Naive thymus-derived CD4-positive, alpha-beta T cell (primary cell): ENCODE measurements around the gene FBXL15. TPM values are rescaled to one million over a fixed set of nuclear protein-coding genes. Genes with fewer than 3 reads are reported as not detected.
"Not testable (repeated sequence)": the region's sequence is repeated elsewhere in the genome, so short reads cannot be mapped to it uniquely, and the experiment has no call there.

ENCODE experiments used
- ATAC-seq: fragments of 150-1000 bp; cut with Tn5 transposase; 2 replicates; pipeline ENCODE4 v1.10.0; 2021; ENCODE audit warnings: mild to moderate bottlenecking, moderate library complexity
- CTCF ChIA-PET: fragments of 350-600 bp; sonication (Branson Sonifier 250); formaldehyde crosslinking; loops from one replicate; lab custom pipeline; 2021; ENCODE audit warnings: antibody characterized with exemption; lab: Charles Lee
- POLR2A ChIA-PET: fragments of 350-600 bp; sonication (Branson Sonifier 250); formaldehyde crosslinking; loops from one replicate; lab custom pipeline; 2021; ENCODE audit warnings: antibody characterized with exemption, inconsistent platforms; lab: Charles Lee
- DNase-seq, 9 donors: peaks; one replicate each; pipeline versions ENCODE4 v3.0.0 to v3.0.0-alpha.2; 2020 to 2022; ENCODE audit warnings: mixed read lengths in 1 of 9
- H3K27ac ChIP-seq: one replicate; pipeline ENCODE4 v1.7.0; 2013; ENCODE audit warnings: mild to moderate bottlenecking, low read depth, low read length, moderate library complexity
- H3K27me3 ChIP-seq, 2 donors: one replicate each; pipeline ENCODE4 v1.7.0; 2013; ENCODE audit warnings: low read length in 2 of 2, mild to moderate bottlenecking in 2 of 2, moderate library complexity in 2 of 2; ENCODE audit not compliant: control insufficient read depth in 2 of 2, insufficient read depth in 2 of 2
- H3K36me3 ChIP-seq, 3 experiments: 1 replicate in 2 of 3; 2 replicates in 1 of 3; pipeline ENCODE4 v1.7.0; 2013; ENCODE audit warnings: low read length in 3 of 3, mild to moderate bottlenecking in 3 of 3, moderate library complexity in 1 of 3; ENCODE audit not compliant: insufficient read depth in 3 of 3, control insufficient read depth in 2 of 3
- H3K4me1 ChIP-seq, 2 donors: one replicate each; pipeline ENCODE4 v1.7.0; 2013; ENCODE audit warnings: low read length in 2 of 2, mild to moderate bottlenecking in 2 of 2, moderate library complexity in 1 of 2; ENCODE audit not compliant: control insufficient read depth in 2 of 2, insufficient read depth in 2 of 2
- H3K4me3 ChIP-seq: 2 replicates; pipeline ENCODE4 v1.7.0; 2013; ENCODE audit warnings: mild to moderate bottlenecking, low read length
- H3K9me3 ChIP-seq, 3 experiments: 1 replicate in 2 of 3; 2 replicates in 1 of 3; pipeline ENCODE4 v1.7.0; 2013; ENCODE audit warnings: low read length in 3 of 3; ENCODE audit not compliant: control insufficient read depth in 2 of 3
- H3K27ac Mint-ChIP-seq, 9 donors: one replicate each; pipeline ENCODE4 v1.8.0; 2020 to 2022; ENCODE audit warnings: mixed read lengths in 9 of 9, mild to moderate bottlenecking in 8 of 9, moderate library complexity in 5 of 9, inconsistent platforms in 2 of 9
- H3K27me3 Mint-ChIP-seq, 5 donors: one replicate each; pipeline ENCODE4 v1.8.0; 2021 to 2022; ENCODE audit warnings: mixed read lengths in 5 of 5, mild to moderate bottlenecking in 1 of 5
- H3K36me3 Mint-ChIP-seq, 5 donors: one replicate each; pipeline ENCODE4 v1.8.0; 2020 to 2022; ENCODE audit warnings: mixed read lengths in 5 of 5, mild to moderate bottlenecking in 3 of 5, inconsistent platforms in 1 of 5
- H3K4me1 Mint-ChIP-seq, 7 donors: one replicate each; pipeline ENCODE4 v1.8.0; 2020 to 2022; ENCODE audit warnings: mixed read lengths in 7 of 7, mild to moderate bottlenecking in 3 of 7, inconsistent platforms in 1 of 7
- H3K4me3 Mint-ChIP-seq, 10 donors: one replicate each; pipeline ENCODE4 v1.8.0; 2020 to 2022; ENCODE audit warnings: mild to moderate bottlenecking in 10 of 10, mixed read lengths in 10 of 10, moderate library complexity in 6 of 10, inconsistent platforms in 2 of 10
- H3K9me3 Mint-ChIP-seq, 11 donors: one replicate each; pipeline ENCODE4 v1.8.0; 2020 to 2022; ENCODE audit warnings: mixed read lengths in 11 of 11, mild to moderate bottlenecking in 4 of 11, inconsistent platforms in 1 of 11, moderate library complexity in 1 of 11
- intact Hi-C, 2 donors: fragments of 100-400 bp; cut with micrococcal nuclease; formaldehyde crosslinking; loops; one replicate each; pipeline ENCODE4 v1.15.1; 2023
- polyA plus RNA-seq, 2 donors: library from polyadenylated mRNA; unstranded; fragments of 300-500 nt; fragmentation: Illumina TruSeq; gene quantifications; one replicate each; pipeline ENCODE4 v1.2.3, GENCODE V29; 2021
- total RNA-seq, 6 experiments: library from RNA in 5 of 6; stranded (reverse) in 5 of 6; gene quantifications; 1 replicate in 5 of 6; 2 replicates in 1 of 6; pipeline ENCODE4 v1.2.3 and lab custom pipeline; 2021 to 2026

Gene FBXL15
- total and polyA plus RNA-seq, 7 experiments from 2014 or later: 10.8 to 40.4 (median 17.2) TPM

DNA sequence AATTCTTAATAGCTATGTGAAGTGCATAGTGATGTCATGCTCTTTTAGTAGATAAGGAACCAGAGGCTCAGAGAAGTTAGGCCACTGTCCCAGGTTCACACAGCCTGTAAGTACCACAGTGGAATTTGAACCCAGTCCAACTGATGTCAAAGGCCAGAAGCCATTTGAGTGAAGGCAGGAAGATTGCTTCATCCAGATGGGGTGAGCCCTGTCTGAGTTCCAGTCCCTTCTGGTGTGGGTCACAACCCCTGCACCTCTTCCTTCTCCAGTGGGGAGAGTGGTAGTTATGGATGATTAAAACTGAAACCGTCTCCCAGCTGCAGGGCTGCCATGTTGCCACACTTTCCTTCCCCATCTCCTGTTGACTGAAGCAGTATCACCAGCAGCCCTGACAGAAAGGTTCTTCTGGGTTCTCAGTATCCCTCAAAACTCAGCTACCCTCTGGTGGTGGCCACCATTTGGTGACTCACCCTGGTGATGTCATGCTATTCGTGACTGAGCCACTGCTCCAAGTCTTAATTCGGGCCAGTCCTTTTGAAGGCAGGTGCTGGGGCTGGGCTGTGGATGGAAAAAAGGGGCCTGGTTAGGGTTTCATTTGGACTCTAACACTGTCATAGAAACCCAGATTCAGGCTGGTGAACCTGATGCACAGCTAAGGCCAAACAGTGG is 32.2 kb downstream of the FBXL15 start:
- ChIA-PET CTCF (interaction anchor here (0.8 to 0.9 kb wide), 2 partner anchors 30 to 55 kb away, joined by 3 read pairs; no protein-coding TSS in a partner anchor), POLR2A (interaction anchor here (1.2 to 6.7 kb wide), 6 partner anchors 8 to 56 kb away, joined by 3 to 157 read pairs (median 68); partner anchors contain the start of genes CUEDC2, FBXL15 and NFKB2)
- no peaks in the 10 kb centered on the region for H3K9me3 ChIP-seq
- H3K4me3 ChIP-seq: no peak overlapping the region
- H3K36me3 Mint-ChIP-seq: peaks cover 0 to 9% (median 4%) of the 10 kb centered on the region in 5 donors
- H3K4me3 Mint-ChIP-seq: peak overlapping the region in 9 of 10 donors; percentile 10 to 94 (median 64)
- no peaks in the 10 kb centered on the region for H3K27me3 ChIP-seq
- H3K27ac Mint-ChIP-seq: peak overlapping the region in 7 of 9 donors; percentile 45 to 88 (median 67)
- H3K4me1 ChIP-seq: peaks cover 12 to 14% of the 10 kb centered on the region in 2 donors
- intact Hi-C loops: loop anchor here in 1 of 2 donors (5.0 kb wide), 2 partner anchors 189 to 396 kb away; partner anchors contain the start of genes ARMH3 and TRIM8
- no peak overlapping the region for H3K27ac ChIP-seq
- H3K9me3 Mint-ChIP-seq: no peaks in the 10 kb centered on the region
- peaks cover 0 to 7% (median 3%) of the 10 kb centered on the region in 3 experiments for H3K36me3 ChIP-seq
- ATAC-seq: peak; percentile 17
- H3K27me3 Mint-ChIP-seq: no peaks in the 10 kb centered on the region
- peak in 2 of 9 donors; percentile 20 to 65 for DNase-seq
- peaks cover 20 to 32% (median 26%) of the 10 kb centered on the region in 7 donors for H3K4me1 Mint-ChIP-seq

DNA sequence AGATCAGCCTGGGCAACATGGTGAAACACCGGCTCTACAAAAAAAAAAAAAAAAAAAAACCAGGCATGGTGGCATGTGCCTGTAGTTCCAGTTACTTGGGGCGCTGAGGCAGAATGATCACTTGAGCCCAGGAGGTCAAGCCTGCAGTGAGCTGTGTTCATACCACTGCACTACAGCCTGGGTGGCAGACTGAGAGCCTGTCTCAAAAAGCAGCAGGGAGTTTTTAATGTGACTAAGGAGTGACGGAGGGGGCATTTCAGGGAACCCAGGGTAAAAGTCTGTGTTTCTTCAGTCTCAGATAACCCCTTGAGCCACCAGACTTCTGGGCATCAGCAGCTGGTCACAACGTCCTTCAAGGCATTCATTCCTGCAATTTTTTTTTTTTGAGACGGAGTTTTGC is 32.9 kb downstream of the FBXL15 start:
- Mint-ChIP-seq H3K27ac (peak overlapping the region in 2 of 9 donors; percentile 56 to 67), H3K27me3 (no peaks in the 10 kb centered on the region), H3K36me3 (peaks cover 0 to 9% (median 4%) of the 10 kb centered on the region in 5 donors), H3K4me1 (peaks cover 20 to 32% (median 26%) of the 10 kb centered on the region in 7 donors), H3K9me3 (no peaks in the 10 kb centered on the region), H3K4me3 (no peak overlapping the region)
- DNase-seq: no peak
- POLR2A ChIA-PET: interaction anchor here (0.6 to 6.7 kb wide), 4 partner anchors 20 to 119 kb away, joined by 3 to 157 read pairs (median 38); partner anchors contain the start of genes CUEDC2 and FBXL15
- H3K36me3 ChIP-seq: peaks cover 0 to 7% (median 3%) of the 10 kb centered on the region in 3 experiments
- CTCF ChIA-PET: interaction anchor here (0.9 kb wide), 1 partner anchor 31 kb away, joined by 3 read pairs; no protein-coding TSS in a partner anchor
- no peak overlapping the region for H3K4me3 ChIP-seq
- intact Hi-C loops: loop anchor here in 1 of 2 donors (5.0 kb wide), 2 partner anchors 189 to 396 kb away; partner anchors contain the start of genes ARMH3 and TRIM8
- H3K9me3 ChIP-seq: no peaks in the 10 kb centered on the region
- ATAC-seq: no peak
- H3K27me3 ChIP-seq: no peaks in the 10 kb centered on the region
- no peak overlapping the region for H3K27ac ChIP-seq
- peaks cover 12 to 14% of the 10 kb centered on the region in 2 donors for H3K4me1 ChIP-seq

DNA sequence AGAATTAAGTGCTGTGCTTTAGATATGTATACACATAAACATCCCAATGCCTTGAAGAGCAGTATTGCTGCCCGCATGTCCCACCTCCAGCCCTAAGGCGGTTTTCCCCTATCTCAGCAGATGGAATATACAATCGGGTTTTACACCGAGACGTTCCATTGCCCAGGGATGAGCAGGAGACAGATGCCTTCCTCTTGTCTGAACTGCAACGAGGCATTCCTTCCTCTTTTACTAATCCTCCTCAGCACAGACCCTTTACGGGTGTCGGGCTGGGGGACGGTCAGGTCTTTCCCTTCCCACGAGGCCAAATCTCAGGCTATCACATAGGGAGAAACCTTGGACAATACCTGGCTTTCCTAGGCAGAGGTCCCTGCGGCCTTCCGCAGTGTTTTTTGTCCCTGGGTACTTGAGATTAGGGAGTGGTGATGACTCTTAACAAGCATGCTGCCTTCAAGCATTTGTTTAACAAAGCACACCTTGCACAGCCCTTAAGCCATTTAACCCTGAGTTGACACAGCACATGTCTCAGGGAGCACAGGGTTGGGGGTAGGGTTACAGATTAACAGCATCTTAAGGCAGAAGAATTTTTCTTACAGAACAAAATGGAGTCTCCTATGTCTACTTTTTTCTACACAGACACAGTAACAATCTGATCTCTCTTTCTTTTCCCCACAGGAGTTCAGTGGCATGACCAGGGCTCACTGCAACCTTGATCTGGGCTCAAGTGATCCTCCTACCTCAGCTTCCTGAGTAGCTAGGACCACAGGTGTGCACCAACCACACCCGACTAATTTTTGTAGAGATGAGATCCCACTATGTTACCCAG is 34.2 kb downstream of the FBXL15 start:
- POLR2A ChIA-PET, H3K36me3 Mint-ChIP-seq, DNase-seq, H3K27me3 Mint-ChIP-seq, H3K9me3 Mint-ChIP-seq, H3K4me3 ChIP-seq, CTCF ChIA-PET, ATAC-seq, H3K27ac ChIP-seq, H3K27me3 ChIP-seq, H3K9me3 ChIP-seq, H3K4me1 ChIP-seq, H3K36me3 ChIP-seq, H3K4me3 Mint-ChIP-seq: not testable (repeated sequence)
- peak overlapping the region in 1 of 9 donors; percentile 48 for H3K27ac Mint-ChIP-seq
- peaks cover 12 to 24% (median 21%) of the 10 kb centered on the region in 7 donors for H3K4me1 Mint-ChIP-seq
- intact Hi-C loops: loop anchor here in 1 of 2 donors (5.0 kb wide), 2 partner anchors 187 to 398 kb away; partner anchors contain the start of genes ARMH3 and TRIM8

DNA sequence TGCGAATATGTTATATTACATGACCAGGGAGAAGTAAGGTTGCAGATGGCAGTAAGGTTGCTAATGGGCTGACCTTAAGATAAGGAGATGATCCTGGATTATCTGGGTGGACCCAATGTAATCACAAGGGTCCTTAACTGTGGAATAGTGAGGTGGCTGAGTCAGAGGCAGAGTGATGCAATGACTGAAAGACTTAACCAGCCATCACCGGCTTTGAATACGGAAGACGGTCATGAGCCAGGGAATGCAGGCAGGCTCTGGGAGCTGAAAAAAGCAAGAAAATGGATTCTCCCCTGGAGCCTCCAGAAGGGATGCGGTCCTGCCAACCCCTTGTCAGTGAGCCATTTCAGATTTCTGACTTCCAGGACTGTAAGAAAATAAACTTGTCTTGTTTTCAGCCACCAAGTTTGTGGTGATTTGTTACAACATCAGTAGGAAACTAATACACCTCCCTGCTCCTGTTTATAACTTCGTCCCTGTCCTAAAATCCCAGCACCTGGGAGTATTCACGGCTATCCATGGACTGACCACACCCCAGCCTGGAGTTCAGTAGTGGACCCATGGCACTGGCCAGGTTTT is 35.3 kb downstream of the FBXL15 start:
- no peaks in the 10 kb centered on the region for H3K27me3 ChIP-seq
- Mint-ChIP-seq H3K9me3 (no peaks in the 10 kb centered on the region), H3K36me3 (peaks cover 0 to 9% (median 4%) of the 10 kb centered on the region in 5 donors), H3K27me3 (no peaks in the 10 kb centered on the region), H3K4me3 (no peak overlapping the region), H3K4me1 (peaks cover 16 to 32% (median 25%) of the 10 kb centered on the region in 7 donors), H3K27ac (peak overlapping the region in 2 of 9 donors; percentile 22 to 64)
- H3K36me3 ChIP-seq: peaks cover 0 to 7% (median 3%) of the 10 kb centered on the region in 3 experiments
- POLR2A ChIA-PET: interaction anchor here (0.6 to 2.1 kb wide), 3 partner anchors 10 to 49 kb away, joined by 3 to 7 read pairs (median 3); no protein-coding TSS in a partner anchor
- ATAC-seq: no peak
- H3K27ac ChIP-seq: peak overlapping the region; percentile 3
- no peak overlapping the region for H3K4me3 ChIP-seq
- no peak for DNase-seq
- H3K9me3 ChIP-seq: no peaks in the 10 kb centered on the region
- H3K4me1 ChIP-seq: peaks cover 9 to 10% of the 10 kb centered on the region in 2 donors
- intact Hi-C loops: no loop called here
- CTCF ChIA-PET: interaction anchor here (0.6 kb wide), 1 partner anchor 222 kb away, joined by 3 read pairs; no protein-coding TSS in a partner anchor

DNA sequence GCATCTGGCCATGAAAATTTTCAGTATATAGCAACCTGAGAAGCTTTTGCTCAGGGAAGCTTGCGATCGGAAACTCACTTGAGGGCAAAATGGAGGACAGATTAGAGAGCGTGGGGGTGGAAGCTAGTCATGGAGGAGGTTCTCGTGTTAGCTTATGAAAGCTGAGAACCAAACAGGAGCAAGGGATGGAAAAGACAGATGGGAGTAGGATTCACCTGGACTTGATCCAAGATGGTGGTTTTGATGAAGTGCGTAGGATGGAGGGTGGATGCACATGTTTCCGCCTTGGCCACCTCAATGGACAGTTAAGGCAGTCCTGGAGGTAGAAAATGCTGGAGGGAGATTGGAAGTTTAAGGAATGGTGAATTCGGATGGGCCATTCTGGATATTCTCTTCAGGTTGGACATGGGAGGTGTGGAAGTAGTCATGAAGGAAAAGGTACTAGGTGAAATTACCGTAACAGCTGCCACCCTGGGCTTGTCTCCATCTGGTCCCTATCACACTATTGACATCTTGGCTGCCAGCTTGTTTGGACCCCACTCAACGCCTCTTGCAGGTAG is 37.0 kb downstream of the FBXL15 start:
- H3K4me3 Mint-ChIP-seq: no peak overlapping the region

More for the DNA sequence above, 37.0 kb downstream of the FBXL15 start:
- CTCF ChIA-PET: no interaction called here
- Mint-ChIP-seq H3K4me1 (peaks cover 22 to 37% (median 33%) of the 10 kb centered on the region in 7 donors), H3K27ac (peak overlapping the region in 7 of 9 donors; percentile 20 to 84 (median 67)), H3K9me3 (no peaks in the 10 kb centered on the region), H3K27me3 (no peaks in the 10 kb centered on the region), H3K36me3 (peaks cover 0 to 5% (median 4%) of the 10 kb centered on the region in 5 donors)
- H3K36me3 ChIP-seq: peaks cover 0 to 7% (median 3%) of the 10 kb centered on the region in 3 experiments
- H3K4me3 ChIP-seq: no peak overlapping the region
- no peaks in the 10 kb centered on the region for H3K27me3 ChIP-seq
- H3K27ac ChIP-seq: no peak overlapping the region
- peaks cover 9 to 14% of the 10 kb centered on the region in 2 donors for H3K4me1 ChIP-seq
- no peaks in the 10 kb centered on the region for H3K9me3 ChIP-seq
- POLR2A ChIA-PET: interaction anchor here (1.2 to 5.5 kb wide), 3 partner anchors 7 to 35 kb away, joined by 3 to 73 read pairs (median 7); partner anchors contain the start of gene C10orf95
- no peak for ATAC-seq
- intact Hi-C loops: no loop called here
- DNase-seq: no peak
